Hepatocyte (in vitro differentiated cells): ENCODE measurements around the gene VGLL4.
"Not testable (repeated sequence)": the region's sequence is repeated elsewhere in the genome, so short reads cannot be mapped to it uniquely, and the experiment has no call there.

ENCODE experiments used
- EZH2 ChIP-seq: fragments of 200-600 bp; sonication (generic); IDR thresholded peaks from 2 replicates; pipeline ENCODE4 v1.6.1; 2016; ENCODE audit warnings: antibody characterized with exemption, mild to moderate bottlenecking, borderline replicate concordance
- TF ChIP-seq, protein P1 (sequence below): fragments of 200-600 bp; sonication (generic); IDR thresholded peaks from 2 replicates; pipeline ENCODE4 v1.5.1; 2016; ENCODE audit warnings: antibody characterized with exemption, mild to moderate bottlenecking; ENCODE audit not compliant: poor library complexity

DNA sequence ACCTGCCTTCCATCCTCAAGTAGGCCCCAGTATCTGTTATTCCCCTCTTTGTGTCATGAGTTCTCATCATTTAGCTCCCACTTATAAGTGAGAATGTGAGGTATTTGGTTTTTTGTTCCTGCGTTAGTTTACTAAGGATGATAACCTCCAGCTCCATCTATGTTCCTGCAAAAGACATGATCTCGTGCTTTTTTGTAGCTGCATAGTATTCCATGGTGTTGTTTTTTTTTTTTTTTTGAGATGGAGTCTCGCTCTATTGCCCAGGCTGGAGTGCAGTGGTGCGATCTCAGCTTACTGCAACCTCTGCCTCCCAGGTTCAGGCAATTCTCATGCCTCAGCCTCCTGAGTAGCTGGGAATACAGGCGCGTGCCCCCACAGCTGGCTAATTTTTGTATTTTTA, 41.3 kb upstream of the VGLL4 start:
- TF ChIP-seq, protein P1, sequence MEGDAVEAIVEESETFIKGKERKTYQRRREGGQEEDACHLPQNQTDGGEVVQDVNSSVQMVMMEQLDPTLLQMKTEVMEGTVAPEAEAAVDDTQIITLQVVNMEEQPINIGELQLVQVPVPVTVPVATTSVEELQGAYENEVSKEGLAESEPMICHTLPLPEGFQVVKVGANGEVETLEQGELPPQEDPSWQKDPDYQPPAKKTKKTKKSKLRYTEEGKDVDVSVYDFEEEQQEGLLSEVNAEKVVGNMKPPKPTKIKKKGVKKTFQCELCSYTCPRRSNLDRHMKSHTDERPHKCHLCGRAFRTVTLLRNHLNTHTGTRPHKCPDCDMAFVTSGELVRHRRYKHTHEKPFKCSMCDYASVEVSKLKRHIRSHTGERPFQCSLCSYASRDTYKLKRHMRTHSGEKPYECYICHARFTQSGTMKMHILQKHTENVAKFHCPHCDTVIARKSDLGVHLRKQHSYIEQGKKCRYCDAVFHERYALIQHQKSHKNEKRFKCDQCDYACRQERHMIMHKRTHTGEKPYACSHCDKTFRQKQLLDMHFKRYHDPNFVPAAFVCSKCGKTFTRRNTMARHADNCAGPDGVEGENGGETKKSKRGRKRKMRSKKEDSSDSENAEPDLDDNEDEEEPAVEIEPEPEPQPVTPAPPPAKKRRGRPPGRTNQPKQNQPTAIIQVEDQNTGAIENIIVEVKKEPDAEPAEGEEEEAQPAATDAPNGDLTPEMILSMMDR = not testable (repeated sequence)
- TF ChIP-seq EZH2 = not testable (repeated sequence)
